Smooth muscle cell of trachea (primary cell): ENCODE data around the gene NOMO2. TPM values are rescaled to one million over a fixed set of nuclear protein-coding genes. Genes with fewer than 3 reads are reported as not detected.

Source experiments
- total RNA-seq: library from RNA; depleted of rRNA; stranded (reverse); fragments of >200 nt; gene quantifications from 2 replicates; pipeline ENCODE4 v1.2.1, GENCODE V29; 2014

NOMO2 gene
- 122 and 158 TPM in 2 replicates for total RNA-seq

GRCh38 chr16:18561727-18562314 lies at the start of gene NOMO2:
Gene NOMO2 (minus strand): TSS chr16:18562097. CDS start chr16:18562040, 57 bp downstream.

Other genes starting within 250 kb of the NOMO2 start
- not detected in 2 replicates for gene NPIPA8, start 225.4 kb downstream of the NOMO2 start, total RNA-seq
- gene RPS15A, start 228.2 kb upstream of the NOMO2 start, total RNA-seq: 493 and 1,623 TPM in 2 replicates
- 172 and 580 TPM in 2 replicates for gene ARL6IP1, start 239.5 kb upstream of the NOMO2 start, total RNA-seq